G401 (cell line): ENCODE results near the gene CTNNA1. TPM values are rescaled to one million over a fixed set of nuclear protein-coding genes. Genes with fewer than 3 reads are reported as not detected.
"Not testable (repeated sequence)": the region's sequence is repeated elsewhere in the genome, so short reads cannot be mapped to it uniquely, and the experiment has no call there.

Source experiments
- DNase-seq: peaks from one replicate; pipeline ENCODE4 v3.0.0-alpha.2; 2015; ENCODE audit warnings: low spot score
- in situ Hi-C: cut with HindIII; loops from 2 replicates; pipeline ENCODE4 v1.10.0; 2016; ENCODE audit warnings: low sequenced_read_pairs, mixed read lengths
- total RNA-seq: library from RNA; depleted of rRNA; stranded (reverse); fragments of >200 nt; shearing (Covaris generic); gene quantifications from 2 replicates; pipeline ENCODE4 v1.2.3, GENCODE V29; 2014

CTNNA1 gene
- total RNA-seq, 1 experiment from 2014 or later, result 229 TPM

- in situ Hi-C loops, result no loop called here
- no peak for DNase-seq
Measured at GRCh38 chr5:138790684-138791083, 37.5 kb downstream of the CTNNA1 start.

- in situ Hi-C loops, result no loop called here
- no peak for DNase-seq
Measured at GRCh38 chr5:138792195-138792790, 39.1 kb downstream of the CTNNA1 start.

- in situ Hi-C loops, result no loop called here
- DNase-seq, result no peak
Measured at GRCh38 chr5:138793575-138793974, 40.4 kb downstream of the CTNNA1 start.

GRCh38 chr5:138803285-138803684, 50.1 kb downstream of the CTNNA1 start:
- in situ Hi-C loops, result no loop called here
- DNase-seq, result no peak

GRCh38 chr5:138803935-138804334, 50.7 kb downstream of the CTNNA1 start:
- DNase-seq, result no peak
- in situ Hi-C loops, result no loop called here

GRCh38 chr5:138805096-138805495, 51.9 kb downstream of the CTNNA1 start:
- in situ Hi-C loops, result no loop called here
- DNase-seq, result no peak

- no peak for DNase-seq
- in situ Hi-C loops, result no loop called here
Measured at GRCh38 chr5:138807182-138807581, 54.0 kb downstream of the CTNNA1 start.

GRCh38 chr5:138809391-138809790, 56.2 kb downstream of the CTNNA1 start:
- no peak for DNase-seq

GRCh38 chr5:138810861-138811260, 57.6 kb downstream of the CTNNA1 start:
- DNase-seq, in situ Hi-C loops: not testable (repeated sequence)

More at GRCh38 chr5:138809391-138809790, 56.2 kb downstream of the CTNNA1 start:
- in situ Hi-C loops, result no loop called here

- no peak for DNase-seq
- in situ Hi-C loops, result no loop called here
Measured at GRCh38 chr5:138815529-138815928, 62.3 kb downstream of the CTNNA1 start.

GRCh38 chr5:138817241-138817640, 64.0 kb downstream of the CTNNA1 start:
- in situ Hi-C loops, result no loop called here
- no peak for DNase-seq

GRCh38 chr5:138819081-138819480, 65.9 kb downstream of the CTNNA1 start:
- no peak for DNase-seq
- in situ Hi-C loops, result no loop called here

- DNase-seq, result no peak
- in situ Hi-C loops, result no loop called here
Measured at GRCh38 chr5:138820695-138821094, 67.5 kb downstream of the CTNNA1 start.

GRCh38 chr5:138824516-138824915, 71.3 kb downstream of the CTNNA1 start:
- no peak for DNase-seq
- in situ Hi-C loops, result no loop called here

GRCh38 chr5:138824924-138825863, 72.0 kb downstream of the CTNNA1 start:
- in situ Hi-C loops, result no loop called here

GRCh38 chr5:138828556-138828955, 75.3 kb downstream of the CTNNA1 start:
- no peak for DNase-seq
- in situ Hi-C loops, result no loop called here

More at GRCh38 chr5:138824924-138825863, 72.0 kb downstream of the CTNNA1 start:
- DNase-seq, result peak; percentile 33

- in situ Hi-C loops, result no loop called here
Measured at GRCh38 chr5:138829341-138829740, 76.1 kb downstream of the CTNNA1 start.

GRCh38 chr5:138831703-138832102, 78.5 kb downstream of the CTNNA1 start:
- no peak for DNase-seq
- in situ Hi-C loops, result no loop called here

More at GRCh38 chr5:138829341-138829740, 76.1 kb downstream of the CTNNA1 start:
- DNase-seq, result no peak

- in situ Hi-C loops, result no loop called here
- DNase-seq, result no peak
Measured at GRCh38 chr5:138832218-138832617, 79.0 kb downstream of the CTNNA1 start.

- in situ Hi-C loops, result no loop called here
- no peak for DNase-seq
Measured at GRCh38 chr5:138833080-138833479, 79.9 kb downstream of the CTNNA1 start.
